Adipose tissue (tissue), 3 donors: ENCODE results near the gene EPHB6. TPM values are rescaled to one million over a fixed set of nuclear protein-coding genes. Genes with fewer than 3 reads are reported as not detected.

Experiments
- H3K27ac ChIP-seq: one replicate; pipeline ENCODE4 v1.5.1; 2013; ENCODE audit warnings: low read depth, low read length
- WGBS, 3 donors: extraction: QIAGEN DNeasy Blood & Tissue Kit; methylation state at CpG; one replicate each; pipeline ENCODE4 v1.1.7; 2013; 5-methylcytosine and 5-hydroxymethylcytosine counted together
- polyA plus RNA-seq, 3 donors: library from polyadenylated mRNA; stranded (reverse); fragments of 200-250 nt; gene quantifications; one replicate each; pipeline ENCODE4 v1.2.3, GENCODE V29; 2013
- donor health status: healthy with polysubstance abuse.
- donor health status: Bipolar disorder and iron deficiency.
- donor health status: healthy.

The EPHB6 gene
- polyA plus RNA-seq, 3 donors = 12.8 to 33.7 (median 21.4) TPM

- no peak overlapping the region for H3K27ac ChIP-seq
- 55 to 77% (median 73%) methylated on average over 2 of the region's 2 CpGs for WGBS, 3 donors
Observed at GRCh38 chr7:142832417-142832816, 22.5 kb upstream of the EPHB6 start.

GRCh38 chr7:142833174-142834048 is 21.5 kb upstream of the EPHB6 start:
- H3K27ac ChIP-seq = no peak overlapping the region
- WGBS, 3 donors = 41 to 87% (median 72%) methylated on average over 6 of the region's 6 CpGs

DNA sequence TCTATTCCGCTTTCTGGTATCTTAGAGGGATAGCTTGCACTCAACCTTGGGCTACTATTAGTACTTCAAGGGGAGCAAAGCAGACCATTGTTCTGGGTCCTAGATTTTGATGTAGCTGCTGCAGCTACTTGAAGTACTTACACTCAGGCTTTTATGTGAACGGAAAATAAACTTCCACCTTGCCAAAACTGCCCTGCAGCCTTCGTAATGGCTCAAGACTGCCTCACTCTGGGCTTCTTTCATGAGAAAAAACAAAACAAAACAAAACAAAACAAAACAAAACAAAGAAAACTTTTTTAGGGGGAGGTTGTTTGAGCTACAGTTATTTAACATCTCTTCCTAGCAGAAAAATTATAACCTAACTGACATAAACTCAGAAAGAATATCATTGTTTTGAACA is 19.4 kb upstream of the EPHB6 start:
- H3K27ac ChIP-seq = no peak overlapping the region
- 30 to 51% (median 39%) methylated on average over 3 of the region's 3 CpGs for WGBS, 3 donors

DNA sequence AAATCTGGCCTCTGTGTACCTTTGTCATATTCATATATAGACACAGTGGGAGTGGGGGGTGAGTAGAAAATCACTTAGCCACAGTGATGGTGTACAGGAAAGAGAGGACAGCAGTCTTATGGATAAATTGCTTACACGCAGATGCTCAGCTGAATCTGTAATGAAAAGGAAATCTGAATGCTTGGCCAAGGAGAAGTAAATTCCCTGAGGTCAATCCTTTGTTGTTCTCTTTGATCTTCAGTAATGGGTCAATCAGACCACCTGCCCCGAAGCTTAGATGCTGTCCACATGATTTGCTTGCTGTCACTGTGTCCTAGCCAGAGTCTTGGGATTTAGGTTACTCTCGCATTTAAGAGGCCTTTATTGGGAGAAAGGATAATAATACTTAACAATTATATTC is 18.4 kb upstream of the EPHB6 start:
- H3K27ac ChIP-seq = no peak overlapping the region
- WGBS, 3 donors = 81 to 97% (median 85%) methylated on average over 3 of the region's 3 CpGs

GRCh38 chr7:142838461-142839213 is 16.2 kb upstream of the EPHB6 start:
- no peak overlapping the region for H3K27ac ChIP-seq
- 70 to 72% (median 70%) methylated on average over 4 of the region's 4 CpGs for WGBS, 3 donors

DNA sequence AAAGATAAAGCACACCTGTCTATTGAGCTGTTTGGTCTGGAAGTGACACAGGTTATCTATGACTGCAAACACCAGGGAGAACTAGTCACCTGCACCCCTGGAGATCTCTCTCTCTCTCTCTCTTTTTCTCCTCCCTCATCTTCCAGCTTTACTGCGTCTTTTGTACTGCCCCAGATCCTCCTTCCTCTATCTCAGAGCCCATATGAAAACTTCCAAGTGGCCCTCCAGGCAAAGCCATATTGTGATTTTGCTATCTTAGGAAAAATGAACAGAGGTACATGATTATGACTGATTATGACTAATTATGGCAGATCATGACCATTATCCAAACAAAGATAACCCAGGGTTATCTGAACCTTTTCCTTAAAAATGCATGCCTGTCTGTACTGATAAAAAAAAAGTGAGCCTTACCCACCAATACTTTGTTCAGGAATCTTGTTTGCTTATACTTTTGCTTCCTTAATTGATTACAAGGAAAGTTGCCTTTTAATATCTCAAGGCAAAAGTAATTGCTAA is 12.6 kb upstream of the EPHB6 start:
- WGBS, 3 donors = 47 to 91% (median 87%) methylated on average over 1 of the region's 1 CpG

DNA sequence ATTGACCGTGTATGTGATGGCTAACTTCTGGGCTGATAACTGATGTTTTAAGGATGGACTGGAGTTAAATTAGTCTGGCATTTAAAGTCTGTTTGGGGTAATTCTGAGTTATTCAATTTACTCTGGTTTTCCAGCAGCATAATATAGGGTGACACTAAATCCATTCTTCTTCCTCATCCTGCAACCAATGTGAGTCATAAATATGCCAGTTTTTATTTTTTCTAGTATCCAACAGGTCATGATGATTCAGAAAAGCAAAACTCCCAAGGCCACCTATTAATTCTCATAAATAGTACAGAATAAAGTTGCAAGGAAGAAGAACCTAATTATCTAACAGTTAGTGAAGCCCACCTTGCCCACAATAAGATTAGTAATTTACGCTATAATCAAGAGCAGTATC is 7.5 kb upstream of the EPHB6 start:
- 84 to 89% (median 84%) methylated on average over 2 of the region's 2 CpGs for WGBS, 3 donors
- H3K27ac ChIP-seq = no peak overlapping the region

More for the DNA sequence above, 12.6 kb upstream of the EPHB6 start:
- H3K27ac ChIP-seq = no peak overlapping the region

GRCh38 chr7:142851269-142851668 is 3.6 kb upstream of the EPHB6 start:
- 80 to 87% (median 84%) methylated on average over 4 of the region's 4 CpGs for WGBS, 3 donors
- H3K27ac ChIP-seq = no peak overlapping the region

DNA sequence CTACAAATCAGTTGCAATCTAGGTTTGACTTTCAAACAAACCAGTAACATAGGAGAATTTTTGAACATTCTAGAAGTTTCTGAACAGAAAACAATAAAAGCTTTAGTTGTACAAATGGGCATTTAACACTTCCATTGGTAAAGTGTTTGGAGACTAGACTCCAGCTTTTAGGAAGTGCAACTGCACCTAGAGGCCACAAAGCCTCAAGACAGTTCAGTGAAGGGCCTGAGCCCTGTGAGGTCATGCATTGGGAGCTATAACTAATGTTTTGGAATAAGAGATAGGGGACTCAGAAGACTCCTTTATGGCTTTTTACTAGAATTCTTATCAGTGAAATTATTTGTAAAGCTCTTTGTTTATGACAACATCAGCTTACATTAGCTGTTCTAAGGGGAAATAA is 3.0 kb upstream of the EPHB6 start:
- no peak overlapping the region for H3K27ac ChIP-seq

GRCh38 chr7:142853739-142854371 is 1.0 kb upstream of the EPHB6 start:
- H3K27ac ChIP-seq = no peak overlapping the region
- 0% methylated on average over 22 to 23 of the region's 23 CpGs for WGBS, 3 donors

- WGBS, 3 donors = 4 to 6% (median 5%) methylated on average over 36 to 43 of the region's 43 CpGs
Observed at GRCh38 chr7:142855114-142855743, 353 bp downstream of the EPHB6 start.

DNA sequence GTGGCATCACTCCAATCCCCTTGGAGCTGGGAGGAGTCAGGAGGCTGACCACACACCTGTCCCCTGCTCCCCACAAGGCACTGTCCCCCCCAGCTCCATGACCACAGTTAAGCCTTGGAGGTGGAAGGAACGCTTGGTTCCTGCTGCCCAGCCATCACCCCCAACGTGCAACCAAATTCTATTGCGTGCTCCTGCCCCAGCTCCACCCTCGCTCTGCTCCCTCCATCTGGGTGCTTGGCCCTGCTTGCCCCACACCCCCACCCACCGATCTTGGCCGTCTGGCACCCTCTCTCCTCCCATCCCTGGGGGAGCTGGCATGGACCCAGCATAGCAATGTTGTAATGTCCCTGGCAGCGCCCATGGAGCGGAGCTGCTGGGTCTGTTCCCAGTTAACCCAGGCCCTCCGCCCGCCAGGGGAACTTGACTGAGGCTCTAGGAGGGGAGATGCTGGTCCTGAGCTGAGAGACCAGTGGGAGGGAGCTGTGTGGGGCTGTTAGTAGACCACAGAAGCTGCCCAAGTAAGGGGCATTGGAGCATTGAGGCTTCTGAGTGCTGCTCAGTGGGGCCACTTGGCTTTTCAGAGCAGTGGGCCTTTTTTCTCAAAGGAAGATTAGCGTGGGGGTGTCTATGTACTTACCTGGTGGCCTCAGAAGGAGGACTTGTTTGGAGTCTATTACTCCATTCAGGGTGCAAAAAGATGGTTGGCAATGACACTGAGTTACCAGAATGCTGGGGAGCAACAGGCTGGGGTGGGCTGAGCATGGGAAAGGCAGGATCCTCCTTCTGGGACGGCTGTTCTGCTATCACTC is 1.1 kb downstream of the EPHB6 start:
- no peak overlapping the region for H3K27ac ChIP-seq
- WGBS, 3 donors = 34 to 41% (median 38%) methylated on average over 12 of the region's 12 CpGs

More at GRCh38 chr7:142855114-142855743, 353 bp downstream of the EPHB6 start:
- no peak overlapping the region for H3K27ac ChIP-seq

GRCh38 chr7:142856565-142857245 is 1.8 kb downstream of the EPHB6 start:
- no peak overlapping the region for H3K27ac ChIP-seq
- 68 to 79% (median 77%) methylated on average over 7 of the region's 7 CpGs for WGBS, 3 donors

DNA sequence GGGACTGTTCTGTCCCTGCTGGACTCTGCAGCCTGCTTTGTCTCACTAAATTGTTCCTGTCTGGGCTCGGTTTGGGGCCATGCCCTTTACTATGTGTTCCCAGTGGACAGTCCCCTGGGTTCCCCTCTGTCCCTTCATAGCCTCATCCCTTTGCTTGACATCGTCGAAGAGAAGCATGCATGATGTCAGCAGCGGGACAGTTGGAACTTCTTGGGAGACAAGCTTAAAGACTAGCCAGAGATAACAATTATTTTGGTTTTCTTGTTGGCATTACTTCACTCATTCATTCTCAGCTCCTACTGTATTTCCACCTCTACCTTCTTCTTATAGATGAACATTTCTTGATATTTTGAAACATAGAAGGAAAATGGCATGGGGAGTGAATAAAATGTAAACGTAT is 2.7 kb downstream of the EPHB6 start:
- H3K27ac ChIP-seq = no peak overlapping the region
- WGBS, 3 donors = 75 to 80% (median 76%) methylated on average over 5 of the region's 5 CpGs

DNA sequence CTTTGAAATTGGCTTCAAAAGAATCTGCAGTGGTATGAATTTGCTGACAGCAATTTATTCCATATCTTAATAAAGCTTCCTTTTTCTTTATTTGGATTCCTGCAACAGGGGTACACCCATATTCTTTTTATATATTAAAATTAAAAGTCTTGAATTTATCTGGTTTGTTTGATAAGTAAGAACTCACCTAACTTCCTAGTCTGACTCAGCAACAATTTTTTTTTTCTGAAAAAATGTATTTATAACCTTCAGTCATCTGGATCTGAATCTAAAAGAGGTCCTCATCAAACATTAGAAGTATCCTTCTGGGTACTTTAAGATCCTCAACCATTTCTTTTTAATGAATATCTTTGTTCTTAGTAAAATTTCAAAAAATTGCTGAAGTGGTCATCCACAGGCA is 4.5 kb downstream of the EPHB6 start:
- no peak overlapping the region for H3K27ac ChIP-seq

GRCh38 chr7:142859829-142860228 is 5.0 kb downstream of the EPHB6 start:
- 41 to 52% (median 48%) methylated on average over 5 of the region's 5 CpGs for WGBS, 3 donors
- H3K27ac ChIP-seq = no peak overlapping the region

DNA sequence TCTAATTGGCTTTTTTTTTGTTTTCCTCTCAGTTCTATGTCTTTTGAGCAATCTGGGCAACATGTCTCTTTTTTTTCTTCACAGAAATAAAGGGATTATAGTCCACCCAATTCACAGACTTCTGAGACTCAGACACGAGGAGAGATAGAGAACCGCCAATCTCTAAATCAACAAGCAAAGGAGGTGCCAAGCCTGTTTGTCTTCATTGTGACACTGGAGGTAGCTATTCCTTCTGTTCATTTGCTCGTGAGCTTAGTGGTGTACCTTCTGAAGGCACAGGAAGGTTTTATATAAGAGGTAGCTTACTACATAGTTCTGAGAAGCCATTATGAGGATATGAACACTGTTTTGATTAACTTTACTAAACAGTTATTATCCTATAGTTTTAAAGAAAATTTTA is 6.1 kb downstream of the EPHB6 start:
- H3K27ac ChIP-seq = no peak overlapping the region
- 73 to 87% (median 86%) methylated on average over 3 of the region's 3 CpGs for WGBS, 3 donors
